Vagina (tissue), 2 donors: Measurements from ENCODE around the gene MAGEB5. TPM values are rescaled to one million over a fixed set of nuclear protein-coding genes. Genes with fewer than 3 reads are reported as not detected.

Source experiments
- DNase-seq, 2 donors: peaks; one replicate each; pipeline ENCODE4 v3.0.0-alpha.2; 2017; ENCODE audit errors: extremely low spot score in 2 of 2
- H3K27ac ChIP-seq: fragments of 200-600 bp; sonication (generic); one replicate; pipeline ENCODE4 v1.5.1; 2019
- H3K27me3 ChIP-seq: fragments of 200-600 bp; sonication (generic); one replicate; pipeline ENCODE4 v1.5.1; 2019
- H3K36me3 ChIP-seq, 2 donors: fragments of 200-600 bp; sonication (generic); one replicate each; pipeline ENCODE4 v1.5.1; 2017 to 2019
- H3K4me1 ChIP-seq: fragments of 200-600 bp; sonication (generic); one replicate; pipeline ENCODE4 v1.5.1; 2019
- H3K4me3 ChIP-seq, 2 donors: fragments of 200-600 bp; sonication (generic); 1 replicate in 1 of 2; 2 replicates in 1 of 2; pipeline ENCODE4 v1.5.1; 2016 to 2019
- H3K9me3 ChIP-seq: fragments of 200-600 bp; sonication (generic); one replicate; pipeline ENCODE4 v1.5.1; 2019
- CTCF ChIP-seq, 3 experiments: fragments of 450-650 bp in 2 of 3; fragments of 200-600 bp in 1 of 3; sonication (generic) in 1 of 3; IDR thresholded peaks; one replicate each; pipeline ENCODE4 v1.5.1; 2017 to 2019; ENCODE audit warnings: antibody characterized with exemption in 3 of 3, mild to moderate bottlenecking in 2 of 3, moderate library complexity in 2 of 3
- POLR2A ChIP-seq, 2 donors: fragments of 450-650 bp; IDR thresholded peaks; one replicate each; pipeline ENCODE4 v1.6.1; 2017; ENCODE audit warnings: antibody characterized with exemption in 2 of 2, mild to moderate bottlenecking in 2 of 2, moderate library complexity in 2 of 2
- POLR2AphosphoS5 ChIP-seq, 2 donors: sonication (generic); formaldehyde crosslinking; IDR thresholded peaks; one replicate each; pipeline ENCODE4 v1.9.0; 2017; ENCODE audit warnings: antibody characterized with exemption in 2 of 2, mild to moderate bottlenecking in 2 of 2, low read depth in 1 of 2; ENCODE audit not compliant: insufficient read depth in 1 of 2
- intact Hi-C: fragments of 100-400 bp; cut with DNase I; formaldehyde crosslinking; loops from one replicate; pipeline ENCODE4 v1.15.1; 2023
- total RNA-seq: library from RNA; depleted of rRNA; stranded (reverse); fragments of >200 nt; gene quantifications from one replicate; pipeline ENCODE4 v1.2.3, GENCODE V29; 2016

The MAGEB5 gene
- total RNA-seq, 1 donor from 2014 or later = not detected

- H3K4me3 ChIP-seq = no peak overlapping the region
- no peaks in the 10 kb centered on the region for H3K4me1 ChIP-seq
- H3K36me3 ChIP-seq = no peaks in the 10 kb centered on the region
- DNase-seq = no peak
- no peaks in the 10 kb centered on the region for H3K27me3 ChIP-seq
- H3K9me3 ChIP-seq = no peaks in the 10 kb centered on the region
- TF ChIP-seq POLR2AphosphoS5 (IDR thresholded peaks at IDR 0.05; ENCODE audit: insufficient read depth in 1 of 2, low read depth in 1 of 2) (no peak), POLR2A (IDR thresholded peaks at IDR 0.05) (no peak), CTCF (IDR thresholded peaks at IDR 0.05) (no peak)
- no peak overlapping the region for H3K27ac ChIP-seq
- intact Hi-C loops = no loop called here
Measured at GRCh38 chrX:26234177-26234576, 18.2 kb downstream of the MAGEB5 start.

DNA sequence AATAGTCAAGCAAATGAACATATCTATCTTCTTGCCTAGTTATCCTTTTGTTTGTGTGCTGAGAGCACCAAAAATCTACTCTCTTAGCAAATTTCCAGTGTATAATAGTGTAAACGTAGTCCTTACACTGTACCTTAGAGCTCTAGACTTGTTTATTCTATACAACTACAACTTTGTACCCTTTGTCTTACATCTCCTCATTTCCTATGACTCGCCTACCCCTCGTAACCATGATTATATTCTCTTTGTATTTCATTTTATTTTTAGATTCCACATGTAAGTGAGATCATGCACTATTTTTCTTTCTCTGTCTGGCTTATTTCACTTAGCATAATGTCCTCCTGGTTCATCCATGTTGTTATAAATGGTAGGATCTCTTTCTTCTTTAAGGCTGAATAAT is 37.6 kb downstream of the MAGEB5 start:
- no peak for DNase-seq
- no peaks in the 10 kb centered on the region for H3K36me3 ChIP-seq
- TF ChIP-seq POLR2A (IDR thresholded peaks at IDR 0.05) (no peak), POLR2AphosphoS5 (IDR thresholded peaks at IDR 0.05; ENCODE audit: insufficient read depth in 1 of 2, low read depth in 1 of 2) (no peak), CTCF (IDR thresholded peaks at IDR 0.05) (no peak)
- no peaks in the 10 kb centered on the region for H3K9me3 ChIP-seq
- no peaks in the 10 kb centered on the region for H3K27me3 ChIP-seq
- H3K4me1 ChIP-seq = no peaks in the 10 kb centered on the region
- H3K4me3 ChIP-seq = no peak overlapping the region
- intact Hi-C loops = no loop called here
- H3K27ac ChIP-seq = no peak overlapping the region

- H3K9me3 ChIP-seq = no peaks in the 10 kb centered on the region
- no peaks in the 10 kb centered on the region for H3K27me3 ChIP-seq
- no peak for DNase-seq
- H3K36me3 ChIP-seq = no peaks in the 10 kb centered on the region
- no peaks in the 10 kb centered on the region for H3K4me1 ChIP-seq
- no peak overlapping the region for H3K4me3 ChIP-seq
- no peak for TF ChIP-seq POLR2A (IDR thresholded peaks at IDR 0.05)
- H3K27ac ChIP-seq = no peak overlapping the region
- intact Hi-C loops = no loop called here
Measured at GRCh38 chrX:26254436-26254835, 38.5 kb downstream of the MAGEB5 start.

DNA sequence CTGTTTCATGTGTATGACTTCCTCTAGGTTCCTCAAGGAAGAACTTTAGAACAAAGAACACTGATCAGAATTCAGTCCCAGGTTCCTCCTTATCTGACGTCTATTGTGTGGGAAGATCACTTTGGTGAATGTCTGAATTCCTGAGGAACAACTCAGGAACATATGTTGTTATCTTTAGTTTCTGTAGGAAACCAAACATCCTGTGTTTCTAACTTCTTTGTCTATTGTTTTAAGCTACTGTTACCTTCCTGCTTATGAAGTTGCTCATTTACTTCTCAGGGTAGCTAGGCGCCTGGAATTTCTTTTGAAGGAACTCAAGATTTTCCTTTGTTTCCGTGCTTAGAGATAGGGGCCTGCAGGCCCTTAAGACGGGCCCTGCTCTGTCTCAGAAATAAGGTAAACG is 46.2 kb downstream of the MAGEB5 start:
- Histone ChIP-seq H3K27ac (no peak overlapping the region), H3K9me3 (no peaks in the 10 kb centered on the region), H3K36me3 (no peaks in the 10 kb centered on the region), H3K27me3 (no peaks in the 10 kb centered on the region), H3K4me3 (no peak overlapping the region), H3K4me1 (no peaks in the 10 kb centered on the region)
- intact Hi-C loops = no loop called here
- DNase-seq = no peak
- TF ChIP-seq POLR2AphosphoS5 (IDR thresholded peaks at IDR 0.05; ENCODE audit: insufficient read depth in 1 of 2, low read depth in 1 of 2) (no peak), POLR2A (IDR thresholded peaks at IDR 0.05) (no peak)

Other genes with a start within 250 kb of the MAGEB5 start
- not detected for gene MAGEB18, start 77.8 kb upstream of the MAGEB5 start, total RNA-seq
- gene MAGEB6B, start 55.6 kb upstream of the MAGEB5 start, total RNA-seq = not detected
- not detected for gene MAGEB6, start 23.7 kb upstream of the MAGEB5 start, total RNA-seq